CD14-positive monocyte (primary cell): ENCODE data around the gene MYO3B. TPM values are rescaled to one million over a fixed set of nuclear protein-coding genes. Genes with fewer than 3 reads are reported as not detected.

Experiments used
- DNase-seq, 3 donors: peaks; one replicate each; pipeline ENCODE4 v3.0.0-alpha.2; 2011 to 2022
- H2AFZ ChIP-seq: 2 replicates; pipeline ENCODE4 v1.6.0; 2012; ENCODE audit warnings: mild to moderate bottlenecking, low read depth, low read length, inconsistent platforms; ENCODE audit not compliant: insufficient read depth, poor library complexity, severe bottlenecking
- H3K27ac ChIP-seq, 2 donors: 1 replicate in 1 of 2; 2 replicates in 1 of 2; pipeline ENCODE4 v1.5.1; 2012 to 2013; ENCODE audit warnings: low read length in 2 of 2, control low read depth in 1 of 2, inconsistent platforms in 1 of 2, low read depth in 1 of 2, mild to moderate bottlenecking in 1 of 2
- H3K27me3 ChIP-seq, 2 donors: one replicate each; pipeline versions ENCODE4 v1.6.0 to v1.6.1; 2011 to 2013; ENCODE audit warnings: low read length in 2 of 2; ENCODE audit not compliant: control insufficient read depth in 2 of 2, insufficient read depth in 2 of 2
- H3K36me3 ChIP-seq, 2 donors: replicated peaks in 1 of 2; 1 replicate in 1 of 2; 2 replicates in 1 of 2; pipeline versions ENCODE4 v1.5.1 to v1.6.1; 2012 to 2013; ENCODE audit warnings: low read length in 2 of 2, control low read depth in 1 of 2, inconsistent platforms in 1 of 2, mild to moderate bottlenecking in 1 of 2; ENCODE audit not compliant: insufficient read depth in 2 of 2, control insufficient read depth in 1 of 2
- H3K4me1 ChIP-seq, 2 donors: 1 replicate in 1 of 2; 2 replicates in 1 of 2; pipeline versions ENCODE4 v1.5.1 to v1.6.1; 2012 to 2013; ENCODE audit warnings: low read length in 2 of 2, control low read depth in 1 of 2, inconsistent platforms in 1 of 2, mild to moderate bottlenecking in 1 of 2, moderate library complexity in 1 of 2; ENCODE audit not compliant: insufficient read depth in 2 of 2, control insufficient read depth in 1 of 2
- H3K4me2 ChIP-seq: replicated peaks from 2 replicates; pipeline ENCODE3; 2012; ENCODE audit warnings: low read length, moderate library complexity, mild to moderate bottlenecking; ENCODE audit not compliant: poor library complexity, severe bottlenecking; ENCODE audit errors: extremely low read depth
- H3K4me3 ChIP-seq, 3 experiments: fragments of 200-600 bp in 1 of 3; sonication (generic) in 1 of 3; replicated peaks in 1 of 3; 1 replicate in 2 of 3; 2 replicates in 1 of 3; pipeline ENCODE4 v1.5.1; 2011 to 2013; ENCODE audit warnings: low read length in 3 of 3, mild to moderate bottlenecking in 3 of 3, control low read depth in 2 of 3, low read depth in 2 of 3, inconsistent platforms in 1 of 3, moderate library complexity in 1 of 3
- H3K79me2 ChIP-seq: 2 replicates; pipeline ENCODE4 v1.6.0; 2012; ENCODE audit warnings: mild to moderate bottlenecking, control low read depth, inconsistent platforms, low read length, moderate library complexity; ENCODE audit not compliant: insufficient read depth
- H3K9ac ChIP-seq: 2 replicates; pipeline ENCODE4 v1.6.0; 2017; ENCODE audit warnings: low read length, mild to moderate bottlenecking; ENCODE audit not compliant: insufficient read depth, poor library complexity, severe bottlenecking
- H3K9me3 ChIP-seq, 2 donors: replicated peaks in 1 of 2; 1 replicate in 1 of 2; 2 replicates in 1 of 2; pipeline versions ENCODE4 v1.5.1 to v1.6.1; 2012 to 2013; ENCODE audit warnings: low read length in 2 of 2, control low read depth in 1 of 2; ENCODE audit not compliant: control insufficient read depth in 1 of 2, insufficient read depth in 1 of 2
- H4K20me1 ChIP-seq: 2 replicates; pipeline ENCODE4 v1.6.0; 2012; ENCODE audit warnings: mild to moderate bottlenecking, low read length, control low read depth, moderate library complexity; ENCODE audit not compliant: insufficient read depth
- H3K27ac Mint-ChIP-seq, 7 donors: one replicate each; pipeline ENCODE4 v1.8.0; 2020; ENCODE audit warnings: mild to moderate bottlenecking in 7 of 7, mixed read lengths in 7 of 7, moderate library complexity in 6 of 7, inconsistent platforms in 2 of 7
- H3K27me3 Mint-ChIP-seq, 3 donors: one replicate each; pipeline ENCODE4 v1.8.0; 2021 to 2022; ENCODE audit warnings: low read depth in 3 of 3, mild to moderate bottlenecking in 3 of 3, mixed read lengths in 3 of 3, moderate library complexity in 3 of 3, inconsistent platforms in 1 of 3
- H3K36me3 Mint-ChIP-seq, 2 donors: one replicate each; pipeline ENCODE4 v1.8.0; 2020; ENCODE audit warnings: mixed read lengths in 2 of 2, inconsistent platforms in 1 of 2, mild to moderate bottlenecking in 1 of 2
- H3K4me1 Mint-ChIP-seq: one replicate; pipeline ENCODE4 v1.8.0; 2020; ENCODE audit warnings: mild to moderate bottlenecking, mixed read lengths
- H3K4me3 Mint-ChIP-seq, 2 donors: one replicate each; pipeline ENCODE4 v1.8.0; 2020; ENCODE audit warnings: mild to moderate bottlenecking in 2 of 2, mixed read lengths in 2 of 2, moderate library complexity in 1 of 2
- H3K9me3 Mint-ChIP-seq, 7 donors: one replicate each; pipeline ENCODE4 v1.8.0; 2020 to 2022; ENCODE audit warnings: mixed read lengths in 7 of 7, mild to moderate bottlenecking in 6 of 7, moderate library complexity in 6 of 7, inconsistent platforms in 2 of 7
- WGBS: methylation state at CpG from one replicate; pipeline ENCODE4 v1.1.5; 2013; ENCODE audit warnings: missing lambda C conversion rate; ENCODE audit not compliant: insufficient coverage; 5-methylcytosine and 5-hydroxymethylcytosine counted together
- intact Hi-C, 2 donors: fragments of 100-400 bp; cut with micrococcal nuclease; formaldehyde crosslinking; loops; one replicate each; pipeline versions ENCODE4 v1.15.0 to v1.15.1; 2023
- polyA plus RNA-seq, 3 donors: library from polyadenylated mRNA; depleted of rRNA in 1 of 3; unstranded in 2 of 3; stranded (reverse) in 1 of 3; fragments of 300-500 nt in 2 of 3; fragments of >200 nt in 1 of 3; fragmentation: Illumina TruSeq in 2 of 3; gene quantifications; 1 replicate in 2 of 3; 2 replicates in 1 of 3; pipeline ENCODE4 v1.2.3, GENCODE V29; 2012 to 2021
- TF ChIP-seq, protein P1 (sequence below): fragments of 200-600 bp; IDR thresholded peaks from one replicate; pipeline ENCODE4 v1.8.0; 2022; ENCODE audit warnings: antibody characterized with exemption, mild to moderate bottlenecking

The MYO3B gene
- polyA plus RNA-seq, 3 donors, result not detected

- H3K27ac ChIP-seq, result no peak overlapping the region
- peaks cover 0 to 3% (median 0%) of the 10 kb centered on the region in 7 donors for H3K9me3 Mint-ChIP-seq
- no peaks in the 10 kb centered on the region for H3K4me1 ChIP-seq
- no peaks in the 10 kb centered on the region for H3K36me3 Mint-ChIP-seq
- intact Hi-C loops, result no loop called here
- TF ChIP-seq, protein P1, sequence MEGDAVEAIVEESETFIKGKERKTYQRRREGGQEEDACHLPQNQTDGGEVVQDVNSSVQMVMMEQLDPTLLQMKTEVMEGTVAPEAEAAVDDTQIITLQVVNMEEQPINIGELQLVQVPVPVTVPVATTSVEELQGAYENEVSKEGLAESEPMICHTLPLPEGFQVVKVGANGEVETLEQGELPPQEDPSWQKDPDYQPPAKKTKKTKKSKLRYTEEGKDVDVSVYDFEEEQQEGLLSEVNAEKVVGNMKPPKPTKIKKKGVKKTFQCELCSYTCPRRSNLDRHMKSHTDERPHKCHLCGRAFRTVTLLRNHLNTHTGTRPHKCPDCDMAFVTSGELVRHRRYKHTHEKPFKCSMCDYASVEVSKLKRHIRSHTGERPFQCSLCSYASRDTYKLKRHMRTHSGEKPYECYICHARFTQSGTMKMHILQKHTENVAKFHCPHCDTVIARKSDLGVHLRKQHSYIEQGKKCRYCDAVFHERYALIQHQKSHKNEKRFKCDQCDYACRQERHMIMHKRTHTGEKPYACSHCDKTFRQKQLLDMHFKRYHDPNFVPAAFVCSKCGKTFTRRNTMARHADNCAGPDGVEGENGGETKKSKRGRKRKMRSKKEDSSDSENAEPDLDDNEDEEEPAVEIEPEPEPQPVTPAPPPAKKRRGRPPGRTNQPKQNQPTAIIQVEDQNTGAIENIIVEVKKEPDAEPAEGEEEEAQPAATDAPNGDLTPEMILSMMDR, result no peak
- no peak overlapping the region for H3K4me2 ChIP-seq
- H3K27me3 Mint-ChIP-seq, result peaks cover 2 to 5% (median 5%) of the 10 kb centered on the region in 3 donors
- no CpG with 5 or more reads among the region's 1 CpG for WGBS
- no peaks in the 10 kb centered on the region for H3K9me3 ChIP-seq
- H4K20me1 ChIP-seq, result no peaks in the 10 kb centered on the region
- no peak overlapping the region for H3K4me3 ChIP-seq
- no peak overlapping the region for H3K27ac Mint-ChIP-seq
- H3K36me3 ChIP-seq, result no peaks in the 10 kb centered on the region
- no peaks in the 10 kb centered on the region for H3K4me1 Mint-ChIP-seq
- H3K4me3 Mint-ChIP-seq, result no peak overlapping the region
- no peaks in the 10 kb centered on the region for H3K27me3 ChIP-seq
- no peak for DNase-seq
- H3K79me2 ChIP-seq, result no peaks in the 10 kb centered on the region
- no peak overlapping the region for H3K9ac ChIP-seq
- no peak overlapping the region for H2AFZ ChIP-seq
Observed at GRCh38 chr2:170271340-170271739, 93.4 kb downstream of the MYO3B start.

DNA sequence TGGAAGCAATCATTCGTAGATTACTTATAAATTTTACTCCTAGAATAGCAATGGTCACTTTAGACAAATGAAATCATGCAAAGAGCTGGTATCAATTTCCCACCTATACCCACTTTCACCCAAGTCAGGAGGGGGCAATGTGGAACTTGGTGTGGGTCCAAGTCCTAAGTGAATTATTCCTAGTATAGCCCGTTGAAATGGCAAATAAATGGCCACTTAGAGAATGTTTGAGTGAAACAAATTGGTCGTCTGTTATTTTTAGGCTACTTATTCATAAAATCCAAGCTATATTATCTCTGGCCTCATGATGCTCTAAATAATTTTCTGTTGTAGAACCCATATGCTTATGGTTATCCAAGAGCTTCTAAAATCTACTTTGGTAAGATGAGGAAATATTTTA, 98.1 kb downstream of the MYO3B start:
- H3K9me3 Mint-ChIP-seq, result peaks cover 0 to 3% (median 0%) of the 10 kb centered on the region in 7 donors
- Histone ChIP-seq H3K4me3 (no peak overlapping the region), H3K79me2 (no peaks in the 10 kb centered on the region), H3K27me3 (no peaks in the 10 kb centered on the region), H3K4me1 (no peaks in the 10 kb centered on the region), H3K9me3 (no peaks in the 10 kb centered on the region), H3K36me3 (no peaks in the 10 kb centered on the region), H4K20me1 (no peaks in the 10 kb centered on the region), H3K4me2 (no peak overlapping the region), H3K27ac (no peak overlapping the region), H2AFZ (no peak overlapping the region), H3K9ac (no peak overlapping the region)
- H3K27ac Mint-ChIP-seq, result no peak overlapping the region
- no CpG with 5 or more reads among the region's 3 CpGs for WGBS
- peaks cover 0 to 5% (median 4%) of the 10 kb centered on the region in 3 donors for H3K27me3 Mint-ChIP-seq
- TF ChIP-seq, protein P1, result no peak
- H3K4me3 Mint-ChIP-seq, result no peak overlapping the region
- no peaks in the 10 kb centered on the region for H3K36me3 Mint-ChIP-seq
- no peaks in the 10 kb centered on the region for H3K4me1 Mint-ChIP-seq
- DNase-seq, result no peak
- intact Hi-C loops, result no loop called here
